WTC11 (cell line): ENCODE measurements around the gene ACOX3. TPM values are rescaled to one million over a fixed set of nuclear protein-coding genes. Genes with fewer than 3 reads are reported as not detected.

Experiments
- ATAC-seq: fragments of 200-7000 bp; cut with Tn5 transposase; 2 replicates; pipeline ENCODE4 v1.10.0; 2021; ENCODE audit warnings: mild to moderate bottlenecking, moderate library complexity
- CTCF ChIA-PET: fragments of 300-600 bp; sonication (Branson Sonifier 250); formaldehyde crosslinking; loops from one replicate; lab custom pipeline; 2021; ENCODE audit warnings: antibody characterized with exemption; lab: Charles Lee
- POLR2A ChIA-PET: fragments of 350-600 bp; sonication (Branson Sonifier 250); formaldehyde crosslinking; loops from one replicate; lab custom pipeline; 2021; ENCODE audit warnings: antibody characterized with exemption; lab: Charles Lee
- DNase-seq: peaks from one replicate; pipeline ENCODE4 v3.0.0; 2021; ENCODE audit warnings: low spot score
- H3K27ac Mint-ChIP-seq: 2 replicates; pipeline ENCODE4 v1.8.0; 2021; ENCODE audit warnings: mixed read lengths
- H3K27me3 Mint-ChIP-seq: 2 replicates; pipeline ENCODE4 v1.8.0; 2021; ENCODE audit warnings: low read depth, mild to moderate bottlenecking, moderate library complexity, mixed read lengths
- H3K36me3 Mint-ChIP-seq: 2 replicates; pipeline ENCODE4 v1.8.0; 2021; ENCODE audit warnings: mixed read lengths
- H3K4me1 Mint-ChIP-seq: 2 replicates; pipeline ENCODE4 v1.8.0; 2022; ENCODE audit warnings: mixed read lengths
- H3K4me3 Mint-ChIP-seq: 2 replicates; pipeline ENCODE4 v1.8.0; 2021; ENCODE audit warnings: mild to moderate bottlenecking, moderate library complexity, mixed read lengths
- H3K9me3 Mint-ChIP-seq: 2 replicates; pipeline ENCODE4 v1.8.0; 2021; ENCODE audit warnings: mixed read lengths
- ARID4B ChIP-seq: sonication (generic); formaldehyde crosslinking; IDR thresholded peaks from 2 replicates; pipeline ENCODE4 v1.8.0; 2023; ENCODE audit warnings: missing genetic modification reagents, mild to moderate bottlenecking, borderline replicate concordance
- CREM ChIP-seq: sonication (generic); formaldehyde crosslinking; IDR thresholded peaks from 2 replicates; pipeline ENCODE4 v1.8.1; 2022; ENCODE audit warnings: mild to moderate bottlenecking, missing genetic modification reagents, moderate library complexity
- FOXJ3 ChIP-seq: sonication (generic); formaldehyde crosslinking; IDR thresholded peaks from 2 replicates; pipeline ENCODE4 v1.9.0; 2021; ENCODE audit warnings: missing genetic modification reagents, mild to moderate bottlenecking, borderline replicate concordance
- GABPB1 ChIP-seq: sonication (generic); formaldehyde crosslinking; IDR thresholded peaks from 2 replicates; pipeline ENCODE4 v1.8.1; 2023; ENCODE audit warnings: mild to moderate bottlenecking, missing genetic modification reagents
- MAX ChIP-seq: sonication (generic); formaldehyde crosslinking; IDR thresholded peaks from 2 replicates; pipeline ENCODE4 v1.8.0; 2022; ENCODE audit warnings: mild to moderate bottlenecking, missing genetic modification reagents
- NR1H2 ChIP-seq: sonication (generic); formaldehyde crosslinking; IDR thresholded peaks from 2 replicates; pipeline ENCODE4 v1.9.0; 2021; ENCODE audit warnings: mild to moderate bottlenecking, moderate library complexity, missing genetic modification reagents
- NR3C1 ChIP-seq: sonication (generic); formaldehyde crosslinking; conservative IDR thresholded peaks from 2 replicates; pipeline ENCODE4 v1.8.1; 2023; ENCODE audit warnings: low read depth, mild to moderate bottlenecking, missing genetic modification reagents
- TCF7 ChIP-seq: sonication (generic); formaldehyde crosslinking; IDR thresholded peaks from 2 replicates; pipeline ENCODE4 v1.8.0; 2022; ENCODE audit warnings: mild to moderate bottlenecking, low read depth, missing genetic modification reagents, moderate library complexity
- TP53 ChIP-seq: sonication (generic); formaldehyde crosslinking; IDR thresholded peaks from 2 replicates; pipeline ENCODE4 v1.8.1; 2023; ENCODE audit warnings: mild to moderate bottlenecking, missing genetic modification reagents
- ZBTB43 ChIP-seq: sonication (generic); formaldehyde crosslinking; IDR thresholded peaks from 2 replicates; pipeline ENCODE4 v1.8.1; 2023; ENCODE audit warnings: mild to moderate bottlenecking, missing genetic modification reagents
- ZNF263 ChIP-seq: sonication (generic); formaldehyde crosslinking; IDR thresholded peaks from 2 replicates; pipeline ENCODE4 v1.8.1; 2022; ENCODE audit warnings: low read depth, mild to moderate bottlenecking, moderate library complexity, missing genetic modification reagents
- ZNF317 ChIP-seq: sonication (generic); formaldehyde crosslinking; IDR thresholded peaks from 2 replicates; pipeline ENCODE4 v1.8.1; 2023; ENCODE audit warnings: low read depth, mild to moderate bottlenecking, moderate library complexity, missing genetic modification reagents, borderline replicate concordance
- ZNF423 ChIP-seq: fragments of 250-450 bp; sonication (Bioruptor Pico); IDR thresholded peaks from 2 replicates; pipeline ENCODE4 v2.1.2; 2022; ENCODE audit warnings: mild to moderate bottlenecking, moderate library complexity
- total RNA-seq: library from RNA; stranded (reverse); gene quantifications from 3 replicates; pipeline ENCODE4 v1.2.3, GENCODE V29; 2021
- TF ChIP-seq, protein P1 (sequence below): sonication (generic); formaldehyde crosslinking; conservative IDR thresholded peaks from 2 replicates; pipeline ENCODE4 v1.8.1; 2022; ENCODE audit warnings: mild to moderate bottlenecking, missing genetic modification reagents
- TF ChIP-seq, protein P2 (sequence below): fragments of 250-450 bp; sonication (Bioruptor Pico); conservative IDR thresholded peaks from 2 replicates; pipeline ENCODE4 v1.9.0; 2021; ENCODE audit warnings: mild to moderate bottlenecking
- TF ChIP-seq, protein P3 (sequence below): sonication (generic); formaldehyde crosslinking; IDR thresholded peaks from 2 replicates; pipeline ENCODE4 v1.8.0; 2022; ENCODE audit warnings: mild to moderate bottlenecking, missing genetic modification reagents

The ACOX3 gene
- total RNA-seq, 1 experiment from 2014 or later = 10.7 TPM

DNA sequence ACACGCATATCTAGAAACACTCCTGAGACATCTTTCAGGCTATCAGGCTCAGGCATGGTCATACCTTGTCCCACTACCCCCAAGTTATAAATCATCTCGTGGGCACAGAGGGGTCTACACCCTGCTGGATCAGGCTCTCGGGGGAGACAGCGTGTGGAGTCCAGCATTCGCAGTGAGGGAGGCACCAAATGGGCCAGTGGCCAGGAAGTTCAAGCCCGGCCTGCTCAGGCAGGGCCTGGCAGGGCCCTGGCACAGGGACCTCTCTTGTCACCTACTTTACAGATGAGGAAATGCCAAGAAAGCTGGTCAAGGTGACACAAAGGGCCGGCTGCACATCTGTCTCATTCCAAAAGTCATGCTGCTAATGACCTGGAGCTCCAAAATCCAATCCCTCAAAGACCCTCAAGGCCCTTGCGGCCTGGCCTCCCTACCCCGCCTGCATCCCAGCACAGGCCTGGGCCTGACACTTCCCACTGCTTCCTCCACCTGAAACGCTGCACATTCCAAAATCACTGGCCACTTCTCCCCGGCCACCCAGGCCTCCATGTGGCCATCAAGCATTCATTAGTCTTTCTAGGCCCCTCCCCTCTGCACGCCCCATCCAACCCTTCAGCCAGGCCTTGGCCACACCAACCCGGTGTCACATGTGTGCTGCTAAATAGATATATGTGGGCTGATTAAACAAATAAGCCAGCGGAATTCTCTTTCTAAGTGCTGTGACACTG, 35.6 kb downstream of the ACOX3 start:
- ChIA-PET POLR2A (no interaction called here), CTCF (no interaction called here)
- H3K36me3 Mint-ChIP-seq = peaks cover 20% of the 10 kb centered on the region
- no peak overlapping the region for H3K4me3 Mint-ChIP-seq
- DNase-seq (no peak), ATAC-seq (no peak)
- H3K27me3 Mint-ChIP-seq = peaks cover 2% of the 10 kb centered on the region; the same call in 1 of the 2 replicates
- no peak overlapping the region for H3K27ac Mint-ChIP-seq
- H3K4me1 Mint-ChIP-seq = peaks cover 4% of the 10 kb centered on the region; the same call in 1 of the 2 replicates
- H3K9me3 Mint-ChIP-seq = peaks cover 13% of the 10 kb centered on the region
- TF ChIP-seq, protein P1, sequence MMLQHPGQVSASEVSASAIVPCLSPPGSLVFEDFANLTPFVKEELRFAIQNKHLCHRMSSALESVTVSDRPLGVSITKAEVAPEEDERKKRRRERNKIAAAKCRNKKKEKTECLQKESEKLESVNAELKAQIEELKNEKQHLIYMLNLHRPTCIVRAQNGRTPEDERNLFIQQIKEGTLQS (CRISPR knock-in tag) = no peak
- TF ChIP-seq ARID4B (CRISPR knock-in tag) (no peak), GABPB1 (CRISPR knock-in tag) (no peak), TCF7 (CRISPR knock-in tag) (no peak), NR3C1 (CRISPR knock-in tag) (no peak), FOXJ3 (CRISPR knock-in tag) (no peak), ZNF263 (no peak), MAX (CRISPR knock-in tag) (no peak), ZBTB43 (CRISPR knock-in tag) (no peak), ZNF423 (CRISPR knock-in tag) (no peak), NR1H2 (CRISPR knock-in tag) (no peak), CREM (CRISPR knock-in tag) (no peak), TP53 (CRISPR knock-in tag) (no peak), ZNF317 (CRISPR knock-in tag) (no peak)
- TF ChIP-seq, protein P2, sequence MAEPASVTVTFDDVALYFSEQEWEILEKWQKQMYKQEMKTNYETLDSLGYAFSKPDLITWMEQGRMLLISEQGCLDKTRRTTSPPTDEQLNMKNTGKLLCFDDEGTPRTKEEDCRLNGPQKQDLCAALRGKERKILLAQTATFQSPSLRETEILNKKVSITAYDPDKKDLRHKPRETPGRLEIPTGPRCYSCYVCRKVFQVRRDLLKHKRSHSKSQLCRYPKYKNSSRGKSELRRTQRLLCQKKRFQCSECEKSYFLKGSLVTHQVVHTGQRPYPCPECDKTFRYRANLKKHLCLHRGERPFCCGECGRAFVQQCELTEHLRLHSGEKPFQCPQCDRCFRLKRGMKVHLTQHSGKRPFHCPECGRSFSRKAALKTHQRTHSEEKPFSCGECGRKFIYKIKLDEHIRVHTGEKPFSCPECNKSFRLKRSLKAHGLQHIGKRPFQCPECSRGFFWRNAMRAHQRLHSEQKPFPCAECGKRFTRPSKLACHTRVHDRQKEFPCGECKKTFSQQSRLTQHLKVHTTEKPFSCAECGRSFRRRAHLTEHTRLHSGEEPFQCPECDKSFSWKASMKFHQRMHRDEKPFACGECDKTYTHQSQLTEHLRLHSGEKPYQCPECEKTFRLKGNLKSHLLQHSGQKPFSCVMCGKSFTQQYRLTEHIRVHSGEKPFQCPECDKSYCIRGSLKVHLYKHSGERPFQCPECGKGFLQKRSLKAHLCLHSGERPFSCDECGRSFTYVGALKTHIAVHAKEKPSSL (CRISPR knock-in tag) = no peak
- TF ChIP-seq, protein P3, sequence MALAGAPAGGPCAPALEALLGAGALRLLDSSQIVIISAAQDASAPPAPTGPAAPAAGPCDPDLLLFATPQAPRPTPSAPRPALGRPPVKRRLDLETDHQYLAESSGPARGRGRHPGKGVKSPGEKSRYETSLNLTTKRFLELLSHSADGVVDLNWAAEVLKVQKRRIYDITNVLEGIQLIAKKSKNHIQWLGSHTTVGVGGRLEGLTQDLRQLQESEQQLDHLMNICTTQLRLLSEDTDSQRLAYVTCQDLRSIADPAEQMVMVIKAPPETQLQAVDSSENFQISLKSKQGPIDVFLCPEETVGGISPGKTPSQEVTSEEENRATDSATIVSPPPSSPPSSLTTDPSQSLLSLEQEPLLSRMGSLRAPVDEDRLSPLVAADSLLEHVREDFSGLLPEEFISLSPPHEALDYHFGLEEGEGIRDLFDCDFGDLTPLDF (CRISPR knock-in tag) = no peak
